ENCODE measurements around the gene TLNRD1.
"Not testable (repeated sequence)": the region's sequence is repeated elsewhere in the genome, so short reads cannot be mapped to it uniquely, and the experiment has no call there.

Gene TLNRD1

DNA sequence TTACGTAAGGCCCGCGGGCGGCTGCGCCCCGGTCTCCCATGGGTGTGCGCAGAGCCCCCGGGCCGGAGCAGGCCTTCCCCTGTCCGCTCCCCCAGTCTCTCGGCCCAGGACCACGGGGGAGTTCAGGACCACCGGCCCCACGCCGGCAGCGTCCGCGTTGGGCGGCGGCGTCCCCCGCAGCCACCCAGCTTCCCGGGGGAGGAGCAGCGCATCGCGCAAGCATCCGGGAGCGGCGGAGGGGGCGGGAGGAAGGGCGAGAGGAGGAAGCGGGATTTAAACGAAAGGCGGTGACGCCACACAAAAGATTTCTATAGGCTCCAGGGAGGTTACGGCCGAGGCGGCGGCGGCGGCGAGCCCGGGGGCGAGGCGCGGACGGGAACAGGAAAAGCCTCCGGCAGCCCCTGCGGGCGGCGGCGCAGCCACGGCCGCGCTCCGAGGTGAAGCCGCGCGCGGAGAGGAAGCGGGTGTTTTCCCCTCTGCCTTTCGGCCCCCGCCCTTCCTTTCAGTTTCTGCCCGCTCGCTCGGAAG is at the start of gene TLNRD1:
TLNRD1 (plus strand) TSS at position 300 of the 528 bp plus-strand sequence. CDS start 1,349 bp downstream, outside the sequence.
- in situ Hi-C loops (cut with HindIII; ENCODE audit: low sequenced_read_pairs): no loop called here

DNA sequence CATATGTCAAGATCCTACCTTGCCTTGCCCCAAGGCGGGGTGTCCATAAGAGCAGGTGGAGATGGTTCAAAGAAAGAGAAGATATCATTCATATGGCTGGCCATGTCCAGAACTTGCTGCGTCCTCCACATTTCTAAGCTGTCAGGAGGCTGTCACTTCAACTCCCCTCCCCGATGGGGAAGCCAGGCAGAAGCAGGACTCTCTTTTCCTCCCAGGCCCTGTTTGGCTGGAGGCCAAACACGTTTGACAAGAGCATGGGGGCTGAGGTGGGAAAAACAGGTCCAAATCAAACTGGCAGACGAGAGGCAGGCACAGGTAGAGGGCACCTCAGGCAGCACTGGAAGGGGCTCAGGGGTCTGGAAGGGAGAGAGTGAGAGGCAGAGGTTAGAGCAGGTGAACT is 48.8 kb upstream of the TLNRD1 start:
- in situ Hi-C loops (cut with HindIII; ENCODE audit: low sequenced_read_pairs): no loop called here

DNA sequence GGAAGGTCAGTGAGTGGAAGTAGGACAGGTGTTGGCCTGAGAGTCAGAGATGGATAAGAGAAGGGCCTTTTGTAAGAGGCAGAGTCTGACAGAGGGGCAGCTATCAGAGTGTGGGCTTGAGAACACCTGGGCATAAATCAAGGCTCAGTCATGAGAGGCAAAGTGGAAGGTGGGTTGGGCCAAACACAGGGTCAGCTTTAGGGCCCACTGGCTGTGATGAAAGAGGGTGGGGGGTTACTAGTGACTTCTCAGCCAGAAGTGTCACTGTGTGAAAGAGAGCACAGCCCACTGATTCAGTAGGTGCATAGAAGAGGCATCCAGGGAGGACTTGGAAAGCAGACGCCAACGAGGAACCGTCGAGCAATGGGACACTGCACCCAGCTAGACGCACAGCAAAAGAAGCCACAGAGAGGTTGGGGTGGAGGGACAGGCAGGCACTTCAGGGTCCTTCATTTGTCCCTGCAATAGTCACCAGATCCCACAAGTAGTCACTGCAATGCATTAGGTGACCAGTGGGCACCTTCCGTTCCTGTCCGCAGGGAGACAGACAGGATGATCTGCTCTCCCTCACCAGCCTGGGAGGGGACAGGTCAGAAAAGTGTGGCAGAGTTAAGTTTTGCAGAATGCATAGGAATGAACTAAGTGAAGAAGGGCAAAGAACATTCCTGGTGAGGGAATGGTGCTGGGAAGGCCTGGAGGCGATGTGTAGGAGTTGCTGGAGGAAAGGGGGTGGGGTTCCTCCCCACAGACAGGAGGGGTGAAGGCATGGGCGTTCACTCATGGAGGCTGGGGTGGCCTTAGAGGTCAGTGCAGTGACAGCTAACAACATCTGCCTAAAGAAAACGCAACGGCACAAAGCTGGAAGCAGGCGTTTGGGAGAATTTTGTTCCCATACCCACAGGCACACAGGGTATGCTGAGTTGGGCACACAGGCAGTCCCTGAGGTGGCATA is 47.4 kb upstream of the TLNRD1 start:
- in situ Hi-C loops (cut with HindIII; ENCODE audit: low sequenced_read_pairs): no loop called here

DNA sequence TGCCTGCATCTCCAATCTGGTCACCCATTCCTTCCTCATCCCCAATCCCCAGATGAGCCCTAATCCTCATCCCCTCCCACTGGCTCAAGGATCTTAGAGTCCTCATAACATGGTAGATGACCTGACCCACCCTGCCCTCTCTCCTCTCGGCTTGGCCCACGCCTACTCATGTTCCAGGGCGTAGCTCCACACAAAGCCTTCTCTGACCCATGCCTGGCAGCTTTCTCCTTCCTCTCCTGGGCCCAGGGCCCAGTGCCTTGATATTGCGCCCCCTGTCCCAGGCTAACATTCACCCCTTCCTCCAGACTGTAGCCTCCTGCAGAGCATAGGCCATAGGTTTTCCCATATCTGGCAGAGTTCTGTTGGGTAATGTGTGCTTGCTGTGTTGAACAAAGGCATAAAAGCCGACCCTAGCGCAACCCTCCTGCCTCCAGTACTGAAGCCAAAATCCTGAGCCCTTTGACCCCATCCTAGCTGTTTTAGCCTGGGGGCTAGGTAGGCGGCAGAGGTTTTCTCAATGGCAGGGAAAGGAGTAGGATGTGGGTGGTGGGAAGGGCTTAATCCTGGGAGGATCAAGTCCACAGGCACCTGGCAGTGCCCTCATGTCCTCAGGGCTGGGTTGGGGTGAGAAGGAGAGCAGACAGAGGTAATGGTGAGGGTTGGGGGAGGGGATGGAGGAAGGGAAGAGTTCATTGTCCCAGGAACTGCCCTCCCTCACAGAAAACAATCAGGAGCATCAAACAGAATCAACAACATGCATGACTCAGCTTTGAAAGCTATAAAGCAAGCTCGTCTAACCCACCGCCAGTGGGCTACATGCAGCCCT is 46.6 kb upstream of the TLNRD1 start:
- in situ Hi-C loops (cut with HindIII; ENCODE audit: low sequenced_read_pairs): no loop called here

DNA sequence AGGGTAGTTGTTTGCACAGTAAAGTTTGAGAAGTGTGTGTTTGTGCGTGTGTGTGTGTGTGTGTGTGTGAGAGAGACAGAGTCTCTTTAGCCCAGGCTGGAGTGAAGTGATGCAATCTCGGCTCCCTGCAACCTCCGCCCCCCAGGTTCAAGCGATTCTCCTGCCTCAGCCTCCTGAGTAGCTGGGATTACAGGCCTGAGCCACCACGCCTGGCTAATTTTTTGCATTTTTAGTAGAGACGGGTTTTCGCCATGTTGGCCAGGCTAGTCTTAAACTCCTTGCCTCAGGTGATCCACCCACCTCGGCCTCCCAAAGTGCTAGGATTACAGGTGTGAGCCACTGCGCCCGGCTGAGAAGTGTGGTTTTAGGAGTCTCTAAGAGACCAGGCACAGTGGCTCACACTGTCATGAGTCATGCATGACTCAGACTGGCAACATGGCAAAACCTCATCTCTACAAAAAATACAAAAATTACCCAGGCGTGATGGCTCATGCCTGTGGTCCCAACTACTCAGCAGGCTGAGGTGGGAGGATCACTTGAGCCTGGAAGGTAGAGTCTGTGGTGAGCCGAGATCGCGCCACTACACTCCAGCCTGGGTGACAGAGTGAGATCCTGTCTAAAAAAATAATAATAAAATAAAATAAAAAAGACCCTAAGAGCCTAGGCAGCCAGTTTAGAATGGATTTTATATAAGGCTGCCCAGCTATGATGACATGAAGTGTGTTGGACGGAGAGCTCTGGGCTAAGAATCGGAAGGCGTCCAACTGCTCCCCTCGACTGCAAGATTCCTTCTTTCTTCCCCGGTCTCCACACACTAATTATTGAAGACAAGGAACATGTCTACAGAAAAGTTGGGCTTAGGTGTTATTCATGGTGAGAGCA is 44.9 kb upstream of the TLNRD1 start:
- in situ Hi-C loops (cut with HindIII; ENCODE audit: low sequenced_read_pairs): not testable (repeated sequence)

DNA sequence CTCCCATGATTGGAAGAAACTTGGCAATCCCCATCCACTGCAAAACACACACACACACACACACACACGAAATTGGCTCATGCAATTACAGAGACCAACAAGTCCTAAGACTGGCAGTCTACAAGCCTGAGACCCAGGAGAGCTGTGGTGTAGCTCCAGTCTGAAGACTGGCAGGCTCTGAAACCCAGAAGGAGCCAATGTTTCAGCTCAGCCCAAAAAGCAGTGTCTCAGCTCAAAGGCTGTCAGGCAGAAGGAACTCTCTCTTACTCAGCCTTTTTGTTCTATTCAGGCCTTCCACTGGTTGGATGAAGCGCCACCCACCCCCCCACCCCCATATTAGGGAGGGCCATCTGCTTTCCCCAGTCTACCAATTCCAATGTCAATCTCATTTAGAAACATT is 43.2 kb upstream of the TLNRD1 start:
- in situ Hi-C loops (cut with HindIII; ENCODE audit: low sequenced_read_pairs): no loop called here

DNA sequence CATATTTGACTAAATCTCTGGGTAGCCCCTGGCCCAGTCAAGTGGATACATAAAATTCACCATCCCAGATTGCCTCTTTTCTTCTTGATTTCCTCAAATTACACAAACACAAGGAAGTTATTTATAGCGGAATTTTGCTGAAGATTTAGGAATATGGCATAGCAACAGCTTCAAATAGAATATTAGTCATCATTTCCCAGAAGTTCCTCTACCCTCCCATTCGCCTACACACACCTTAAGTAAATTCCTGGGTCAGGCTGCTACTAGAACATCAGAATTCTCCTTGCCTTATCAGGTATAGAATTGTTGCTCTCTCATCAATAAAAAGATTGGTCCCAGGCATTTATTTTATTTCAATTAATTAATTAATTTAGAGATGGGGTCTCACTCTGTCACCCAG is 42.7 kb upstream of the TLNRD1 start:
- in situ Hi-C loops (cut with HindIII; ENCODE audit: low sequenced_read_pairs): no loop called here

DNA sequence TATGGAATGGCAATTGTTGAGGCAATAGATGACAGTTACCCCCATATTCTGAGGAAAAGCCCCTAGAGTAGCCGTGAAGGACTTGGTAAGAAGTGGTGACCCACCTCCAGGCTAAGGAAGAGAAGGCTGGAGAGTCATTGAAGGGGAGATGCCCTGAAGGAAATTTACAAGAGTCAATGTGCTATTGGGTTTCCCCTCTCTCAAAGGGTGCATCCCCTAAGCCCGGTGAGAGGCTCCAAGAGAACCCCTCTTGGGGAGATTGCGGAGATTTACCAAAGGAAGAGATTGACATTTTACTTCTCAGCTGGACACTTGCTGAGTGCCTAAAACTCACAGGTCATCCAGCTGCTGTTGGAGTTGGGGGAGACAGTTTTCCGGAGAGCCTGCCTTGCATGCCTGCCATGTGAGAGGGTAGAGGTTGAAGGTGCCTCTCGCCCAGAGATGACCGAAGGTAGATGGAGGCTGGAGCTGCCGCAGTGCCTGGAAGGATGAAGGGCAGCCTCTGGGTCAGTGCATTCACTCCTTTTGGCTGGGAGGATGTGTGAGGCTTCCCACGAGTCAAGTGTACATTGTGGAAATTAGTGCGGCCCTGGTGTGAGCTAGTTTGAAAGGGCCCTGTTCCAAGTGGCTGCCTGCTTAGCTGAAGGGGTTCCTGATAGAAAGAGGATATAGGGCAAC is 41.8 kb upstream of the TLNRD1 start:
- in situ Hi-C loops (cut with HindIII; ENCODE audit: low sequenced_read_pairs): no loop called here

DNA sequence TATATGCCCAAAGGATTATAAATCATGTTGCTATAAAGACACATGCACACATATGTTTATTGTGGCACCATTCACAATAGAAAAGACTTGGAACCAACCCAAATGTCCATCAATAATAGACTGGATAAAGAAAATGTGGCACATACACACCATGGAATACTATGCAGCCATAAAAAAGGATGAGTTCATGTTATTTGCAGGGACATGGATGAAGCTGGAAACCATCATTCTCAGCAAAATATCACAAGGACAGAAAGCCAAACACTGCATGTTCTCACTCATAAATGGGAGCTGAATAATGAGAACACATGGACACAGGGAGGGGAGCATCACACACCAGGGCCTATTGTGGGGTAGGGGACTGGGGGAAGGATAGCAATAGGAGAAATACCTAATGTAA is 35.3 kb upstream of the TLNRD1 start:
- in situ Hi-C loops (cut with HindIII; ENCODE audit: low sequenced_read_pairs): loop anchor here (10.0 kb wide), 1 partner anchor 111 kb away; no protein-coding TSS in a partner anchor

DNA sequence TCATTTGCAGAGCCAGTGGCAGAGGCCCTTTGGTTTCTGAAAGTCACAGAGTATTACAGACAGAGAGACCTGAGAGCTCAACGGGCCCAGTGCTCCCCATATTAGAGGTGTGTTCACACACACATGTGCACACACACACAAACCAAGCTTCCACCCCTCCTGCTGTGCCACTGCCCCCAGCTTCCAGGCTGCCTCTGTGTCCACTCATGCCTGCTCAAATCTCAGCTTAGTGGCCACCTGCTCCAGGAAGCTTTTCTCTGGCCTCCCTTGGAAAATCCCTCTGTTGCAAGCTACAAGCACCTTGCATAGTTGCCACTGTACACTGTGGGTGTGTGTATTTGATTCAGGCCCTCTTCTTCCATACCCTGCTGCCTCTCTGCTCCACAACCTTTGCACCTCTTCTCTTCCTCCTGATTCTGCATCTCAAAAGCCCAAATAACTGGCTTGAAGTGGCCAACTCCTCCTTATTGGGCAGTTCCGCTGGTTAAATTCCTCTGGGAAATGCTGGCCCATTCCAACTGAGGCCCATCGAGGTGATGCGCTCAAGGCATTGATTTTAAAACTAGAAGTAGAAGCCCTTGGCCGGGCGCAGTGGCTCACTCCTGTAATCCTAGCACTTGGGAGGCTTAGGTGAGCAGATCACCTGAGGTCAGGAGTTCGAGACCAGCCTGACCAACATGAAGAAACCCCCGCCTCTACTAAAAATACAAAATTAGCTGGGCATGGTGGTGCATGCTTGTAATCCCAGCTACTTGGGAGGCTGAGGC is 34.1 kb upstream of the TLNRD1 start:
- in situ Hi-C loops (cut with HindIII; ENCODE audit: low sequenced_read_pairs): loop anchor here (10.0 kb wide), 1 partner anchor 112 kb away; no protein-coding TSS in a partner anchor

DNA sequence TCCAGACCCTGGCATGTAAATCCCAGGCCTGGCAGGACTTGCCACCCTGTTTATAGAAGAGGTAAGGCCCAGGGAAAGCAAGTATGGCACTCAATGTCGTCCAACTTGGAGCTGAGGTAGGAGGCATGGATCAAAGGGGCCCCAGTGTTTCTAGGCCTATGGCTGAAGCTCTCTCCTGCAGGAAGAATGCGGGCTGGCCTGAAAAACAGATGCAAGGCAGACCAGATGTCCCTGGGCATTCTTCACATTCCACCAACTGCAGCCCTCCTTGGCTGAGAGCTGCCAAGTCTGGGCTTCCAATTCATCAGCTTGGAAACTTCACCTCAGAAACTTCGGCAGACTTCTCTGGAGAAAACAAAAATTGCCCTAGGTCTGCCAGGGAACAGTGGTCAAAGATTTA is 33.3 kb upstream of the TLNRD1 start:
- in situ Hi-C loops (cut with HindIII; ENCODE audit: low sequenced_read_pairs): loop anchor here (10.0 kb wide), 1 partner anchor 113 kb away; no protein-coding TSS in a partner anchor

DNA sequence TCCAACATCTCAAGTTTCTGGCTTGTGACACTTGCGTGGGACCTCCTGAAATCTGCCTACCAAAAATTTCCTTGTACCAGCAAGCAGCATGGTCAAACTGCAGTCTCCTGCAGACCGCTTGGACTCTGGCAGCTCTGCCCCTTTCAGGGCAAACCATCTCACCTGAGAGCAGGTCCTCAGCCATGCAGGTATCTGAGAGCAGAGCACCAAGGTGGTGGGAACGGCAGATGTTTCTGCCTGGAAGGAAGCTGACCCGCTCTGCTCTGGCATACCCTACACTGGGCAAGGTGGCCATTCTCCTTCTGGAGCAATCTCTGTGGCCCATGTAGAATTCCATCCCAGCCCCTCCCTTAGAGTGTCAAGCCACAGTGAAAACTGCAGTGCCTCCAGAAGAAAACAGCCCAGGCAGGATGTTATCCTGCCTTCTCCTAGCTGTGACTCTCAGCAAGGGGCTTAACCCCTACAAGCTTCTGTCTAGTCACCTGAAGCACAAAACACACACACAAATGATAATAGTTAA is 32.7 kb upstream of the TLNRD1 start:
- in situ Hi-C loops (cut with HindIII; ENCODE audit: low sequenced_read_pairs): loop anchor here (10.0 kb wide), 1 partner anchor 113 kb away; no protein-coding TSS in a partner anchor

DNA sequence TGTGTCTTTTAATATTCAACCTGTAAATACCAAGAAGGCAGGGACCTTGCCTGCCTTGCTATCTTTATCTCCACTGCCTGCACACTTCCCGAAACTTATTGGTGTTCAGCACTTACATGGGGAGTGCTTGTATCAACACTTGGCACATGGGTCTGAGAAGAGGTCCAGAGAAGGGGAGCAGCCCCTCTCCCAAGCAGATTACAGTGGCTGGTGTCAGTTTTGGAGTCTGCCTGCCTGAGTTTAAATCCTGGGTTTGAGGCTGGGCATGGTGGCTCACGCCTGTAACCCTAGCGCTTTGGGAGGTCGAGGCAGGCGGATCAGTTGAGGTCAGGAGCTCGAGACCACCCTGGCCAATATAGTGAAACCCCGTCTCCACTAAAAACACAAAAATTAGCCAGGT is 31.4 kb upstream of the TLNRD1 start:
- in situ Hi-C loops (cut with HindIII; ENCODE audit: low sequenced_read_pairs): loop anchor here (10.0 kb wide), 1 partner anchor 115 kb away; no protein-coding TSS in a partner anchor

DNA sequence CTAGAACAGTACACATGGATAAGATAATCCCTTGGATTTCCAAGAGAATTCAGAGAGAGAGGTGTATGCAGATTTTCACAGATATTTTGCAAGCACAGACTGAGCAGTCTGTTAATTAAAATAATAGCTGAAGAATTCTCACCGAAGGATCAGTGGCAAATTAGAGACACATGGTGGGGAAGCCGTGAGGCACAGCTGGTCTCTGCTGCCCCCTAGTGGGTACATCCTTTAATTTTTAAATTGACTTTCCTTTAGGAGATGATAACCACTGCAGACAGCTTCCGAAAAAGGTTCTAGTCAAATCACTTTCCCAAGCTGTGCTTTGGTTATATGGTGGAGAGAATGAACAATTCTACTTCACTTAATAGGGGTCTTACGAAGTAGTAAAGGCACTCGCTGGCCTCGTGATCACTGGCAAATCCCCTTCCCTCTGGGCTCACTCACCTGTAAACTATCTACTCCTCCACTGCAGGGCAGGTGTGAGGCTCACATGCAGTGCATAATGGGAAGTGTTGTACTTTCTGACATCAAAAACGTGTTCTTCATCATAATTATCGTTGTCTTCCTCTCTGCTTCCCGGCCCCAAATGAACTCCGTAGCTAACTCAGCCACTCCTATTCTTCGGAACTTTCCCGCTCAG is 30.6 kb upstream of the TLNRD1 start:
- in situ Hi-C loops (cut with HindIII; ENCODE audit: low sequenced_read_pairs): no loop called here

DNA sequence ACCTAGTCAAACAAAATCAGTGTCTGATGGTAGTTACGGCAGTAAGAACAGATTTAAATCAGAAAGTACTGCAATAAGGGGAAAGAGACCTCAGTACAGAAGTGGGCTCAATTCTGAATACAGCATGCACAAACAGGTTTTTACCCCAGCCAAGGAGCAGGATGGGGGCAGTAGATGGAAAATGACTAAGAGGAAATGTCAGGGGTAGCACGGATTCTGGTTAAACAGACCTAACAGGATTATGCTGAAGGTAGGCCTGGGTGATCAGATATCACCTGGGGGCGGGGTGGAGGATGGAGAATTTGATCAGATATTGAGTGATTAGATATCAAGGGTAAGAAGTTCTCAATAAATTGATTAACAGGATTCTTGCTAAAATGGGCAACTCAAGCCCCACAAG is 30.1 kb upstream of the TLNRD1 start:
- in situ Hi-C loops (cut with HindIII; ENCODE audit: low sequenced_read_pairs): no loop called here

DNA sequence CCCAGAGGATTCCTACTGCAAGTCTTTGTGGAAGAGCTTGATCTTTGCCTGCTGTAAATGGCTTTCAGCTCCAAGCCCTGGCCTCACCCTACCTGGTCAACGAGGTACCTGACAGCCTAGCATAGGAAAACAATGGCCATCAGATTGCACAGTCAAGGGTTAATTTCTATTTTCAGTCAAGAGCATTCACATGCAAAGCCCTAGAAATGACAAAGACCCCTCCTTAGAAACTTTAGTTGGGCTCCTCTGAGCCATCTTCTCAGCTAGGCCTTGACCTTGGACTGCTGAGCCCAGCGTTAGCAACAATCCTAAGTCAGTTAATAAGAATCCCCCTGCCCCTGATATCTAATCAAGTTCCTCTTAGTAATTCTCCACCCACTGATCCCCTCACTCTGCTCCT is 29.6 kb upstream of the TLNRD1 start:
- in situ Hi-C loops (cut with HindIII; ENCODE audit: low sequenced_read_pairs): no loop called here

DNA sequence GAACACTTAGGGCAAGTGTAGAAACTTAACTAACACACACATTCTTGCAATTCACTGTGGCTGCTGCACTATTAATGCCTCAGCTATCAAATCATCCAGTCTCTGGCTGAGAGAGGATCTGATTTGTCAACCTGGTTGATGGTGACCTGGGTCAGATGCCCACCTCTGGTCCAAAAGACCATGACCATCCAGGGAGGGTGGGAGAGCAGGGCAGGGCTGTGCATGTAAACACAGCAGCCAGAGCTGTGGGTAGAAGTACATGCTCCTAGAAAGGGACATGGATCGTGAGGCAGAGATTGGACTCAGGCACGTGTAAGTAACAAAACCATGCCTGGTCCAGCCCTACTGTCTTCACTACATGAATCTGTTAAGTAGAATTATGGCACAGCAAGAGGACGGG is 28.4 kb upstream of the TLNRD1 start:
- in situ Hi-C loops (cut with HindIII; ENCODE audit: low sequenced_read_pairs): no loop called here

DNA sequence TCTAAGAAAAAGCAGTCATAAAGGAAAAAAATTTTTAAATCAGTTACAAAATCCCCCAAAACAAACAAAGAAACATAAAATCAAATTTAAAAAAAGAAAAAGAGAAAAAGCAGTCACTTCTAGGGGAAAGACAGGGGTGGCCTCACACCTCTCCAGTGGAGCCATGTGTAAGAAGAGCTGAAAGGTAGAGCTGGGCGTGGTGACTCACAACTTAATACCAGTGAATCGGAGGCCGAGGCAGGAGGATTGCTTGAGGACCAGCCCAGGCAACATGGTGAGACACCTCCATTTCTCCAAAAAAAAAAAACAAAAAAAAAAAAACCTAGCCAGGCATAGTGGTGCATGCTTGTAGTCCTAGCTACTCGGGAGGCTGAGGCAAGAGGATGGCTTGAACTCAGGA is 25.8 kb upstream of the TLNRD1 start:
- in situ Hi-C loops (cut with HindIII; ENCODE audit: low sequenced_read_pairs): no loop called here
